Measurements from ENCODE around the gene ZNF273.
A peak's percentile ranks its signal among the peaks of the same experiment; 100 is the strongest.
"Not testable (repeated sequence)": the region's sequence is repeated elsewhere in the genome, so short reads cannot be mapped to it uniquely, and the experiment has no call there.

The ZNF273 gene

GRCh38 chr7:64877714-64878610, 25.1 kb upstream of the ZNF273 start:
- DNase-seq = no peak

GRCh38 chr7:64878684-64879083, 24.4 kb upstream of the ZNF273 start:
- DNase-seq = no peak

- no peak for DNase-seq
Observed at GRCh38 chr7:64879086-64879730, 23.9 kb upstream of the ZNF273 start.

GRCh38 chr7:64879800-64880199, 23.3 kb upstream of the ZNF273 start:
- no peak for DNase-seq

- no peak for DNase-seq
Observed at GRCh38 chr7:64880322-64881297, 22.5 kb upstream of the ZNF273 start.

GRCh38 chr7:64881461-64882287, 21.4 kb upstream of the ZNF273 start:
- no peak for DNase-seq

GRCh38 chr7:64882341-64883112, 20.5 kb upstream of the ZNF273 start:
- DNase-seq = peak; percentile 18 to 38

GRCh38 chr7:64883113-64883905, 19.8 kb upstream of the ZNF273 start:
- DNase-seq = no peak

- DNase-seq = no peak
Observed at GRCh38 chr7:64884085-64884912, 18.8 kb upstream of the ZNF273 start.

- no peak for DNase-seq
Observed at GRCh38 chr7:64884913-64885370, 18.1 kb upstream of the ZNF273 start.

GRCh38 chr7:64885520-64886240, 17.4 kb upstream of the ZNF273 start:
- no peak for DNase-seq

GRCh38 chr7:64886956-64887545, 16.0 kb upstream of the ZNF273 start:
- DNase-seq = no peak

GRCh38 chr7:64887756-64888508, 15.1 kb upstream of the ZNF273 start:
- DNase-seq = peak; percentile 25 to 27

- no peak for DNase-seq
Observed at GRCh38 chr7:64888561-64888900, 14.5 kb upstream of the ZNF273 start.

- no peak for DNase-seq
Observed at GRCh38 chr7:64888901-64889685, 14.0 kb upstream of the ZNF273 start.

- no peak for DNase-seq
Observed at GRCh38 chr7:64889686-64890162, 13.3 kb upstream of the ZNF273 start.

- not testable (repeated sequence) for DNase-seq
Observed at GRCh38 chr7:64890273-64890672, 12.8 kb upstream of the ZNF273 start.
